ENCODE measurements around the gene MYEF2. TPM values are rescaled to one million over a fixed set of nuclear protein-coding genes. Genes with fewer than 3 reads are reported as not detected.

MYEF2 gene
- total and polyA plus RNA-seq, 2 experiments from 2014 or later = 62.0 to 79.7 TPM

GRCh38 chr15:48131324-48131723, 46.8 kb downstream of the MYEF2 start (continued):
- TF ChIP-seq CREB1 (CRISPR knock-in tag; IDR thresholded peaks at IDR 0.05; ENCODE audit: low read depth) = no peak
- TF ChIP-seq STAT1 (IDR thresholded peaks at IDR 0.05; ENCODE audit: unreplicated experiment) = no peak
- TF ChIP-seq NANOG (IDR thresholded peaks at IDR 0.05; ENCODE audit: borderline replicate concordance) = no peak
- no peak for TF ChIP-seq ZNF331 (CRISPR knock-in tag; IDR thresholded peaks at IDR 0.05; ENCODE audit: low read depth)
- no peak for TF ChIP-seq REST (IDR thresholded peaks at IDR 0.05; ENCODE audit: unreplicated experiment)

GRCh38 chr15:48126667-48127355, 51.3 kb downstream of the MYEF2 start:
- H3K27ac Mint-ChIP-seq = no peak overlapping the region
- ATAC-seq = no peak
- H3K9me3 Mint-ChIP-seq = no peaks in the 10 kb centered on the region
- TF ChIP-seq NANOG (IDR thresholded peaks at IDR 0.05; ENCODE audit: borderline replicate concordance) = no peak
- no peak for TF ChIP-seq POLR2AphosphoS5 (IDR thresholded peaks at IDR 0.05; ENCODE audit: low read depth)
- no peak for TF ChIP-seq ZNF114 (CRISPR knock-in tag; IDR thresholded peaks at IDR 0.05)
- TF ChIP-seq CTCF (conservative IDR thresholded peaks at IDR 0.05; ENCODE audit: low read depth in 2 of 2) = no peak
- TF ChIP-seq ZNF331 (CRISPR knock-in tag; IDR thresholded peaks at IDR 0.05; ENCODE audit: low read depth) = no peak
- no peak for TF ChIP-seq EZH2 (IDR thresholded peaks at IDR 0.05; ENCODE audit: low read depth, unreplicated experiment)
- no peak for TF ChIP-seq REST (IDR thresholded peaks at IDR 0.05; ENCODE audit: unreplicated experiment)
- no peak for TF ChIP-seq JUNB (IDR thresholded peaks at IDR 0.05; ENCODE audit: unreplicated experiment)
- TF ChIP-seq ETS1 (IDR thresholded peaks at IDR 0.05) = no peak

More at GRCh38 chr15:48126667-48127355, 51.3 kb downstream of the MYEF2 start:
- Mint-ChIP-seq H3K27me3 (ENCODE audit: insufficient read depth, low read depth, poor library complexity) (no peaks in the 10 kb centered on the region), H3K36me3 (ENCODE audit: low read depth) (no peaks in the 10 kb centered on the region), H3K4me1 (peaks cover 17% of the 10 kb centered on the region), H3K4me3 (no peak overlapping the region)
- Histone ChIP-seq H2AFZ (no peak overlapping the region), H3F3A (replicated peaks; ENCODE audit: low read depth) (no peaks in the 10 kb centered on the region), H3K9me2 (ENCODE audit: insufficient read depth) (no peaks in the 10 kb centered on the region), H3K4me2 (no peak overlapping the region), H3K36me3 (ENCODE audit: insufficient read depth) (no peaks in the 10 kb centered on the region), H3K4me1 (ENCODE audit: insufficient read depth) (0 out of 2 replicates have a peak, but pooled peaks cover 6% of the 10 kb centered on the region), H4K20me1 (replicated peaks; ENCODE audit: insufficient read depth) (no peaks in the 10 kb centered on the region), H3K27ac (ENCODE audit: low read depth) (no peak overlapping the region), H3K27me3 (ENCODE audit: insufficient read depth) (no peaks in the 10 kb centered on the region), H3K79me2 (replicated peaks; ENCODE audit: insufficient read depth) (no peaks in the 10 kb centered on the region), H3K4me3 (no peak overlapping the region)
- no peak for DNase-seq (ENCODE audit: low spot score)

All from GM23338 (cell line).